ENCODE results near the gene COMTD1.

The COMTD1 gene

GRCh38 chr10:75261813-75262705 lies 26.3 kb upstream of the COMTD1 start:
- no peak overlapping the region for H2AFZ ChIP-seq (ENCODE audit: low read depth, low read length, severe bottlenecking)
- no peak overlapping the region for H3K27ac ChIP-seq (ENCODE audit: low read depth, low read length)
- no peaks in the 10 kb centered on the region for H3K79me2 ChIP-seq (ENCODE audit: insufficient read depth, low read length)
- H3K9me3 ChIP-seq (ENCODE audit: insufficient read depth, low read length): no peaks in the 10 kb centered on the region
- H3K36me3 ChIP-seq (ENCODE audit: low read length): no peaks in the 10 kb centered on the region
- H3K9me2 ChIP-seq (replicated peaks; ENCODE audit: insufficient read depth, low read length): no peaks in the 10 kb centered on the region
- no peak overlapping the region for H3K9ac ChIP-seq (ENCODE audit: low read length)
- no peak for TF ChIP-seq EZH2phosphoT487 (conservative IDR thresholded peaks at IDR 0.05; ENCODE audit: low read length)
- no peak for TF ChIP-seq CTCF (IDR thresholded peaks at IDR 0.05; ENCODE audit: insufficient read depth, low read length, poor library complexity, severe bottlenecking)
- H4K20me1 ChIP-seq (ENCODE audit: low read depth, low read length): no peaks in the 10 kb centered on the region
- no peaks in the 10 kb centered on the region for H3F3A ChIP-seq (ENCODE audit: insufficient read depth)
- H3K4me3 ChIP-seq (ENCODE audit: insufficient read depth, low read length, poor library complexity, severe bottlenecking): no peak overlapping the region
- H3K4me2 ChIP-seq (ENCODE audit: low read depth, low read length, poor library complexity, severe bottlenecking): no peak overlapping the region
- H3K27me3 ChIP-seq (ENCODE audit: low read length): no peaks in the 10 kb centered on the region

DNA sequence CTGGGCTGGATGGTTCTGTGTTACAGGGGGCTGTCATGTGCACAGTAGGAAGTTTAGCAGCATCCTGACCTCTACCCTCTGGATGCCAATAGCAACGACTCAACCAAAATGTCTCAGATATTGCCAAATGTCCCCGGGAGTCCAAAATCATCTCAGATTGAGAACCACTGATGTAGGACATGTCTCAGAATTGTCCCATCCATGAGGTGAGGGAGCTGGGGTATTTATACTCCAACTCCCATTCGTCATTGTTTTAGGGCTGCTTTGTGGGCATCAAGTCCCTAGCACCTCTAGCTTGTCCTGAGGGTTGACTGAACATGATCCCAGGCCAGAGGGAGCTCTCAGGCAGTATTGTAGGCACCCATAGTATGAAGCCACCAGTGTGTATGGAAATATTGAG lies 25.2 kb upstream of the COMTD1 start:
- H3K36me3 ChIP-seq (ENCODE audit: low read length): no peaks in the 10 kb centered on the region
- no peaks in the 10 kb centered on the region for H3F3A ChIP-seq (ENCODE audit: insufficient read depth)
- H2AFZ ChIP-seq (ENCODE audit: low read depth, low read length, severe bottlenecking): no peak overlapping the region
- H3K4me3 ChIP-seq (ENCODE audit: insufficient read depth, low read length, poor library complexity, severe bottlenecking): no peak overlapping the region
- no peak overlapping the region for H3K4me2 ChIP-seq (ENCODE audit: low read depth, low read length, poor library complexity, severe bottlenecking)
- no peaks in the 10 kb centered on the region for H3K9me3 ChIP-seq (ENCODE audit: insufficient read depth, low read length)
- TF ChIP-seq EZH2phosphoT487 (conservative IDR thresholded peaks at IDR 0.05; ENCODE audit: low read length) (no peak), CTCF (IDR thresholded peaks at IDR 0.05; ENCODE audit: insufficient read depth, low read length, poor library complexity, severe bottlenecking) (no peak)
- H3K27ac ChIP-seq (ENCODE audit: low read depth, low read length): no peak overlapping the region
- no peaks in the 10 kb centered on the region for H3K27me3 ChIP-seq (ENCODE audit: low read length)
- H3K79me2 ChIP-seq (ENCODE audit: insufficient read depth, low read length): no peaks in the 10 kb centered on the region
- H3K9me2 ChIP-seq (replicated peaks; ENCODE audit: insufficient read depth, low read length): no peaks in the 10 kb centered on the region
- no peaks in the 10 kb centered on the region for H4K20me1 ChIP-seq (ENCODE audit: low read depth, low read length)
- no peak overlapping the region for H3K9ac ChIP-seq (ENCODE audit: low read length)

DNA sequence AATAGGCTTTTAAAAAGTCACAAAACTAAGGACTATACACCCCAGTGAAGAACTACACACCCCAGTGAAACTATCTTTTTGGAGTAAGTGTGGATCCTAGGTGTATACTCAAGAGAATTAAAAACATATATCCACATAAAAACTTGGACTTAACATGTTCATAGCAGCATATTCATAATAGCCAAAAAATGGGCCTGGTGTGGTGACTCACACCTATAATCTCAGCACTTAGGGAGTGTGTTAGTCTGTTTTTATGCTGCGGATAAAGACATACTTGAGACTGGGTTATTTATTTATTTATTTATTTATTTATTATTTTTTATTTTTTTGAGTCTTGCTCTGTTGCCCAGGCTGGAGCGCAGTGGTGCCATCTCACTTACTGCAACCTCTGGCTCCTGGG lies 19.0 kb upstream of the COMTD1 start:
- H3K4me2 ChIP-seq (ENCODE audit: low read depth, low read length, poor library complexity, severe bottlenecking): no peak overlapping the region
- H3K9me2 ChIP-seq (replicated peaks; ENCODE audit: insufficient read depth, low read length): no peaks in the 10 kb centered on the region
- H3K27me3 ChIP-seq (ENCODE audit: low read length): no peaks in the 10 kb centered on the region
- peaks cover 18% of the 10 kb centered on the region; the same call in 1 of the 2 replicates for H3K9me3 ChIP-seq (ENCODE audit: insufficient read depth, low read length)
- H4K20me1 ChIP-seq (ENCODE audit: low read depth, low read length): no peaks in the 10 kb centered on the region
- H3K4me3 ChIP-seq (ENCODE audit: insufficient read depth, low read length, poor library complexity, severe bottlenecking): no peak overlapping the region
- no peak for TF ChIP-seq EZH2phosphoT487 (conservative IDR thresholded peaks at IDR 0.05; ENCODE audit: low read length)
- TF ChIP-seq CTCF (IDR thresholded peaks at IDR 0.05; ENCODE audit: insufficient read depth, low read length, poor library complexity, severe bottlenecking): no peak
- no peak overlapping the region for H3K27ac ChIP-seq (ENCODE audit: low read depth, low read length)
- no peaks in the 10 kb centered on the region for H3F3A ChIP-seq (ENCODE audit: insufficient read depth)
- 0 out of 2 replicates have a peak, but pooled peaks cover 4% of the 10 kb centered on the region for H3K36me3 ChIP-seq (ENCODE audit: low read length)
- H3K9ac ChIP-seq (ENCODE audit: low read length): no peak overlapping the region
- H3K79me2 ChIP-seq (ENCODE audit: insufficient read depth, low read length): no peaks in the 10 kb centered on the region
- H2AFZ ChIP-seq (ENCODE audit: low read depth, low read length, severe bottlenecking): no peak overlapping the region

Data from SU-DHL-6 (cell line).